Thoracic aorta (tissue), 2 donors: Measurements from ENCODE around the gene PLPPR1. TPM values are rescaled to one million over a fixed set of nuclear protein-coding genes. Genes with fewer than 3 reads are reported as not detected.
"Not testable (repeated sequence)": the region's sequence is repeated elsewhere in the genome, so short reads cannot be mapped to it uniquely, and the experiment has no call there.

Experiments used
- ATAC-seq: fragments of 150-250 bp; one replicate; pipeline ENCODE4 v1.8.0; 2017; ENCODE audit warnings: low read depth; ENCODE audit not compliant: insufficient number of reproducible peaks, low FRiP score
- DNase-seq: peaks from one replicate; pipeline ENCODE4 v3.0.0-alpha.2; 2020; ENCODE audit warnings: low spot score
- H3K27ac ChIP-seq, 2 donors: fragments of 200-600 bp; sonication (generic); 1 replicate in 1 of 2; 2 replicates in 1 of 2; pipeline ENCODE4 v1.5.1; 2016; ENCODE audit warnings: mild to moderate bottlenecking in 2 of 2, moderate library complexity in 2 of 2
- H3K27me3 ChIP-seq: fragments of 200-600 bp; sonication (generic); replicated peaks from 2 replicates; pipeline ENCODE4 v1.6.0; 2016; ENCODE audit warnings: mild to moderate bottlenecking; ENCODE audit not compliant: insufficient read depth
- H3K36me3 ChIP-seq: fragments of 200-600 bp; sonication (generic); one replicate; pipeline ENCODE4 v1.5.1; 2016
- H3K4me1 ChIP-seq, 2 donors: fragments of 200-600 bp; sonication (generic); 1 replicate in 1 of 2; 2 replicates in 1 of 2; pipeline versions ENCODE4 v1.5.1 to v1.6.0; 2016; ENCODE audit warnings: low read depth in 2 of 2, mild to moderate bottlenecking in 1 of 2; ENCODE audit not compliant: control insufficient read depth in 1 of 2
- H3K4me3 ChIP-seq: fragments of 200-600 bp; sonication (generic); 2 replicates; pipeline ENCODE4 v1.5.1; 2016; ENCODE audit warnings: mild to moderate bottlenecking
- H3K9me3 ChIP-seq: fragments of 200-600 bp; sonication (generic); 2 replicates; pipeline ENCODE4 v1.5.1; 2016
- CTCF ChIP-seq: fragments of 200-600 bp; sonication (generic); IDR thresholded peaks from one replicate; pipeline ENCODE4 v1.5.1; 2019; ENCODE audit warnings: antibody characterized with exemption
- total RNA-seq, 2 donors: library from RNA; depleted of rRNA; stranded (reverse); fragments of >200 nt; gene quantifications; one replicate each; pipeline versions ENCODE4 v1.1.0 to v1.2.3, GENCODE V29; 2016

PLPPR1 gene
- total RNA-seq, 2 donors from 2014 or later: not detected

DNA sequence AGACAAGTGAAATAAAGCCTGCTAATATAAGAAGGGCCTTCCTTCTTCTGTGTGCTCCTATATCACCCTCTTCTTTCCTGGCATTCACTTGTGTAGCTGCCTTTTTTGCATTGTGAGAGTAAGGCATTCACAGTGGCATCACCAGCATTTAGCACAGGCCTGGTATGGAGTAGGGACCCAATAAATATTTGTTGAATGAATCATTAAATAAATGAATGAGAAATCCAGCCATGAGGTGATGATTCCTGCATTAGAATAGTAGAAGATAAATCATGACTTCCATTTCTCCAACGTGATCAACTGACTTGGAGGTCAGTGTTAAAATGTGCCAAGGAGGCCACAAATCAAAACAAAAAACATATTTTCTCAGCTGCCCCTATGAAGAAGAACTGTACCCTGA lies 3.9 kb downstream of the PLPPR1 start:
- H3K9me3 ChIP-seq: no peaks in the 10 kb centered on the region
- H3K4me3 ChIP-seq: no peak overlapping the region
- no peak for DNase-seq
- TF ChIP-seq CTCF: no peak
- H3K27ac ChIP-seq: no peak overlapping the region
- no peak for ATAC-seq
- H3K27me3 ChIP-seq: peaks cover 7% of the 10 kb centered on the region
- H3K4me1 ChIP-seq: no peaks in the 10 kb centered on the region
- H3K36me3 ChIP-seq: no peaks in the 10 kb centered on the region

GRCh38 chr9:101034222-101034621 lies 5.7 kb downstream of the PLPPR1 start:
- H3K27me3 ChIP-seq: peaks cover 7% of the 10 kb centered on the region
- TF ChIP-seq CTCF: no peak
- H3K9me3 ChIP-seq: no peaks in the 10 kb centered on the region
- H3K4me1 ChIP-seq: no peaks in the 10 kb centered on the region
- ATAC-seq (no peak), DNase-seq (no peak)
- no peak overlapping the region for H3K27ac ChIP-seq
- H3K4me3 ChIP-seq: no peak overlapping the region
- H3K36me3 ChIP-seq: no peaks in the 10 kb centered on the region

GRCh38 chr9:101035098-101035497 lies 6.6 kb downstream of the PLPPR1 start:
- no peak for ATAC-seq
- no peak for DNase-seq
- Histone ChIP-seq H3K4me1 (no peaks in the 10 kb centered on the region), H3K9me3 (no peaks in the 10 kb centered on the region), H3K27me3 (no peaks in the 10 kb centered on the region), H3K27ac (no peak overlapping the region), H3K36me3 (no peaks in the 10 kb centered on the region), H3K4me3 (no peak overlapping the region)
- TF ChIP-seq CTCF: no peak

DNA sequence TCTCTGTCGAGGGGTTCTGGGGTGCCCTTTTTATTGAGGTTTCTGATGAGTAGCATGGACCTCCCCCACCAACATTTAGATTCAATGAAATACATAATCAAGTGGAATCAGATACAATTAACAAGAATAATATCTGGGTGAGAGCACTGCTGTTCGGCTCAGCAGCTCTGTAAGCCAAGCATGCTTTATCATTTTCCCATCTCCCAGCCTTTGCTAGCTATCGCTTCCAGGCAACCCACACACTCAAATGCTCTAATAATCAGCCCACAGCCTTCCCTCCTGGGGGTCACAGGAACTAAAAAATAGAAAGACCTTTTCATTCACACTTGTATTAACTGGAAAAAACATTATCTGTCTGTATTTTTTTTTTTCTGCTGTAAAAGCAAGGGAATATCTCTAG lies 8.9 kb downstream of the PLPPR1 start:
- TF ChIP-seq CTCF: no peak
- Histone ChIP-seq H3K27me3 (no peaks in the 10 kb centered on the region), H3K36me3 (no peaks in the 10 kb centered on the region), H3K9me3 (no peaks in the 10 kb centered on the region), H3K4me3 (no peak overlapping the region), H3K27ac (no peak overlapping the region), H3K4me1 (no peaks in the 10 kb centered on the region)
- no peak for ATAC-seq
- DNase-seq: no peak

DNA sequence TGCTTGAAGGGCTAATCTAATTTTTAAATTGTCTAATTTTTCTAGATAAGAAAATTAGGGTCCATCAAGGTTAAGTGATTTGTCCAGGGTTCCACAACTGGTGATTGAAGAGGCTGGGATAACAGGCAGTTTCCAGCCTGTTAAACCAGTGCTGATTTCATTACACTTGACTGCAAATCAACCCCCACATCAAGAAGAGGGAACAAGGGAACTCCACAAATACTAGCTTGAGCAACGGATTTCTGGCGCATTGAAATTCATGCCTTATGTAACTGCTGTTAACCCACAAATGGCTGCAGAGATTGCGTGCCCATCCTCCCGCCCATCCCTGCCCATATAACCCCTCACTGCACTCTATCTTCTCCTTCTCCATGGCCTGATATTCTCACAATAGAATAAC lies 10.0 kb downstream of the PLPPR1 start:
- ATAC-seq (no peak), DNase-seq (no peak)
- Histone ChIP-seq H3K27me3 (no peaks in the 10 kb centered on the region), H3K27ac (no peak overlapping the region), H3K4me3 (no peak overlapping the region), H3K9me3 (no peaks in the 10 kb centered on the region), H3K4me1 (no peaks in the 10 kb centered on the region), H3K36me3 (no peaks in the 10 kb centered on the region)
- no peak for TF ChIP-seq CTCF

- ATAC-seq, H3K4me3 ChIP-seq, H3K36me3 ChIP-seq, H3K27ac ChIP-seq, DNase-seq, H3K27me3 ChIP-seq, H3K9me3 ChIP-seq, H3K4me1 ChIP-seq: not testable (repeated sequence)
These were observed 11.1 kb downstream of the PLPPR1 start for GRCh38 chr9:101039581-101039980.
